ENCODE results near the gene ZNF701. TPM values are rescaled to one million over a fixed set of nuclear protein-coding genes. Genes with fewer than 3 reads are reported as not detected.
"Not testable (repeated sequence)": the region's sequence is repeated elsewhere in the genome, so short reads cannot be mapped to it uniquely, and the experiment has no call there.

ZNF701 gene
- total RNA-seq, 2 donors from 2014 or later, result 16.0 to 22.7 TPM

GRCh38 chr19:52566121-52566520 lies 4.0 kb upstream of the ZNF701 start:
- no peak for ATAC-seq (ENCODE audit: insufficient number of reproducible peaks, low FRiP score, low read depth)

GRCh38 chr19:52566588-52566987 lies 3.5 kb upstream of the ZNF701 start:
- peaks cover 3% of the 10 kb centered on the region for H3K36me3 ChIP-seq

More at GRCh38 chr19:52566121-52566520, 4.0 kb upstream of the ZNF701 start:
- Histone ChIP-seq H3K27me3 (replicated peaks; ENCODE audit: insufficient read depth) (no peaks in the 10 kb centered on the region), H3K4me3 (no peak overlapping the region), H3K36me3 (peaks cover 7% of the 10 kb centered on the region), H3K4me1 (ENCODE audit: control insufficient read depth in 1 of 2, low read depth in 2 of 2) (peaks cover 7 to 13% of the 10 kb centered on the region in 2 donors), H3K27ac (no peak overlapping the region), H3K9me3 (peaks cover 28% of the 10 kb centered on the region)
- no peak for DNase-seq (ENCODE audit: low spot score)
- no peak for TF ChIP-seq CTCF (IDR thresholded peaks at IDR 0.05)

GRCh38 chr19:52567921-52568320 lies 2.2 kb upstream of the ZNF701 start:
- H3K4me1 ChIP-seq (ENCODE audit: control insufficient read depth in 1 of 2, low read depth in 2 of 2), result peaks cover 11 to 14% of the 10 kb centered on the region in 2 donors
- H3K27me3 ChIP-seq (replicated peaks; ENCODE audit: insufficient read depth), result no peaks in the 10 kb centered on the region
- no peak for TF ChIP-seq CTCF (IDR thresholded peaks at IDR 0.05)
- ATAC-seq (ENCODE audit: insufficient number of reproducible peaks, low FRiP score, low read depth) (no peak), DNase-seq (ENCODE audit: low spot score) (no peak)
- H3K27ac ChIP-seq, result no peak overlapping the region
- peaks cover 15% of the 10 kb centered on the region for H3K9me3 ChIP-seq
- H3K4me3 ChIP-seq, result no peak overlapping the region
- no peaks in the 10 kb centered on the region for H3K36me3 ChIP-seq

More at GRCh38 chr19:52566588-52566987, 3.5 kb upstream of the ZNF701 start:
- no peak for TF ChIP-seq CTCF (IDR thresholded peaks at IDR 0.05)
- Histone ChIP-seq H3K4me3 (no peak overlapping the region), H3K9me3 (peaks cover 24% of the 10 kb centered on the region), H3K27me3 (replicated peaks; ENCODE audit: insufficient read depth) (no peaks in the 10 kb centered on the region), H3K27ac (no peak overlapping the region), H3K4me1 (ENCODE audit: control insufficient read depth in 1 of 2, low read depth in 2 of 2) (peaks cover 11 to 14% of the 10 kb centered on the region in 2 donors)
- DNase-seq (ENCODE audit: low spot score) (no peak), ATAC-seq (ENCODE audit: insufficient number of reproducible peaks, low FRiP score, low read depth) (no peak)

- H3K36me3 ChIP-seq; H3K9me3 ChIP-seq; ATAC-seq (ENCODE audit: insufficient number of reproducible peaks, low FRiP score, low read depth); H3K27me3 ChIP-seq (replicated peaks; ENCODE audit: insufficient read depth): not testable (repeated sequence)
- Histone ChIP-seq H3K4me3 (peak overlapping the region; percentile 83), H3K27ac (peak overlapping the region; percentile 86 to 93), H3K4me1 (ENCODE audit: control insufficient read depth in 1 of 2, low read depth in 2 of 2) (peaks cover 11 to 14% of the 10 kb centered on the region in 2 donors)
- DNase-seq (ENCODE audit: low spot score), result peak; percentile 11
Measured at GRCh38 chr19:52569638-52569999, 468 bp upstream of the ZNF701 start.

GRCh38 chr19:52584736-52585440 lies 14.8 kb downstream of the ZNF701 start:
- Histone ChIP-seq H3K27me3 (replicated peaks; ENCODE audit: insufficient read depth) (no peaks in the 10 kb centered on the region), H3K9me3 (no peaks in the 10 kb centered on the region), H3K36me3 (peaks cover 39% of the 10 kb centered on the region), H3K4me1 (ENCODE audit: control insufficient read depth in 1 of 2, low read depth in 2 of 2) (no peaks in the 10 kb centered on the region), H3K27ac (peak overlapping the region in 1 of 2 donors; percentile 54), H3K4me3 (no peak overlapping the region)
- TF ChIP-seq CTCF (IDR thresholded peaks at IDR 0.05), result no peak
- ATAC-seq (ENCODE audit: insufficient number of reproducible peaks, low FRiP score, low read depth) (no peak), DNase-seq (ENCODE audit: low spot score) (no peak)
